Ascending aorta (tissue), 2 donors: Measurements from ENCODE around the gene PHF13. TPM values are rescaled to one million over a fixed set of nuclear protein-coding genes. Genes with fewer than 3 reads are reported as not detected.

ENCODE experiments used
- DNase-seq, 2 donors: peaks; one replicate each; pipeline ENCODE4 v3.0.0-alpha.2; 2019; ENCODE audit warnings: low spot score in 2 of 2
- H3K27ac ChIP-seq, 2 donors: fragments of 200-600 bp; sonication (generic); one replicate each; pipeline ENCODE4 v1.5.1; 2016 to 2017; ENCODE audit warnings: mild to moderate bottlenecking in 1 of 2
- H3K27me3 ChIP-seq: fragments of 200-600 bp; sonication (generic); one replicate; pipeline ENCODE4 v1.5.1; 2017
- H3K36me3 ChIP-seq, 2 donors: fragments of 200-600 bp; sonication (generic); one replicate each; pipeline ENCODE4 v1.5.1; 2016
- H3K4me1 ChIP-seq, 2 donors: fragments of 200-600 bp; sonication (generic); one replicate each; pipeline ENCODE4 v1.5.1; 2016 to 2017; ENCODE audit warnings: mild to moderate bottlenecking in 1 of 2
- H3K4me3 ChIP-seq, 2 donors: fragments of 200-600 bp; sonication (generic); one replicate each; pipeline ENCODE4 v1.5.1; 2016 to 2017; ENCODE audit warnings: mild to moderate bottlenecking in 1 of 2
- H3K9me3 ChIP-seq, 2 donors: fragments of 200-600 bp; sonication (generic); one replicate each; pipeline ENCODE4 v1.5.1; 2016
- CTCF ChIP-seq, 3 experiments: fragments of 200-600 bp in 2 of 3; fragments of 450-650 bp in 1 of 3; sonication (generic) in 2 of 3; IDR thresholded peaks; one replicate each; pipeline ENCODE4 v1.5.1; 2016 to 2019; ENCODE audit warnings: antibody characterized with exemption in 3 of 3, mild to moderate bottlenecking in 1 of 3, moderate library complexity in 1 of 3
- intact Hi-C: fragments of 100-400 bp; cut with DNase I; formaldehyde crosslinking; loops from one replicate; pipeline ENCODE4 v1.15.1; 2023
- total RNA-seq: library from RNA; depleted of rRNA; stranded (reverse); fragments of >200 nt; gene quantifications from one replicate; pipeline ENCODE4 v1.1.0, GENCODE V29; 2016

Gene PHF13
- total RNA-seq, 1 donor from 2014 or later: 1.5 TPM

GRCh38 chr1:6585081-6585722 is 28.3 kb upstream of the PHF13 start:
- peaks cover 14 to 37% of the 10 kb centered on the region in 2 donors for H3K4me1 ChIP-seq
- intact Hi-C loops: no loop called here
- DNase-seq: no peak
- H3K27ac ChIP-seq: no peak overlapping the region
- TF ChIP-seq CTCF (IDR thresholded peaks at IDR 0.05): no peak
- H3K36me3 ChIP-seq: peaks cover 20 to 26% of the 10 kb centered on the region in 2 donors
- no peaks in the 10 kb centered on the region for H3K27me3 ChIP-seq
- no peak overlapping the region for H3K4me3 ChIP-seq
- no peaks in the 10 kb centered on the region for H3K9me3 ChIP-seq

- H3K4me1 ChIP-seq: peaks cover 12 to 39% of the 10 kb centered on the region in 2 donors
- H3K36me3 ChIP-seq: peaks cover 23 to 30% of the 10 kb centered on the region in 2 donors
- peak overlapping the region in 1 of 2 donors; percentile 43 for H3K27ac ChIP-seq
- H3K4me3 ChIP-seq: no peak overlapping the region
- TF ChIP-seq CTCF (IDR thresholded peaks at IDR 0.05): no peak
- no peaks in the 10 kb centered on the region for H3K9me3 ChIP-seq
- no peak for DNase-seq
- no peaks in the 10 kb centered on the region for H3K27me3 ChIP-seq
- intact Hi-C loops: no loop called here
Observed at GRCh38 chr1:6585841-6586240, 27.7 kb upstream of the PHF13 start.

- no peak overlapping the region for H3K4me3 ChIP-seq
- intact Hi-C loops: no loop called here
- no peak for TF ChIP-seq CTCF (IDR thresholded peaks at IDR 0.05)
- peaks cover 7 to 37% of the 10 kb centered on the region in 2 donors for H3K4me1 ChIP-seq
- H3K27ac ChIP-seq: peak overlapping the region in 1 of 2 donors; percentile 43
- no peaks in the 10 kb centered on the region for H3K9me3 ChIP-seq
- no peak for DNase-seq
- peaks cover 23 to 30% of the 10 kb centered on the region in 2 donors for H3K36me3 ChIP-seq
- no peaks in the 10 kb centered on the region for H3K27me3 ChIP-seq
Observed at GRCh38 chr1:6586404-6586816, 27.1 kb upstream of the PHF13 start.

- intact Hi-C loops: no loop called here
- H3K36me3 ChIP-seq: peaks cover 30 to 32% of the 10 kb centered on the region in 2 donors
Observed at GRCh38 chr1:6587261-6588005, 26.1 kb upstream of the PHF13 start.

More at GRCh38 chr1:6587261-6588005, 26.1 kb upstream of the PHF13 start:
- Histone ChIP-seq H3K9me3 (no peaks in the 10 kb centered on the region), H3K27me3 (no peaks in the 10 kb centered on the region), H3K27ac (peak overlapping the region; percentile 2 to 43), H3K4me1 (peaks cover 11 to 41% of the 10 kb centered on the region in 2 donors), H3K4me3 (no peak overlapping the region)
- no peak for DNase-seq
- TF ChIP-seq CTCF (IDR thresholded peaks at IDR 0.05): no peak
